NCI-H1417 (cell line): ENCODE data around the gene ASNS.
"Not testable (repeated sequence)": the region's sequence is repeated elsewhere in the genome, so short reads cannot be mapped to it uniquely, and the experiment has no call there.

ENCODE experiments used
- DNase-seq, 3 experiments: peaks; one replicate each; lab custom pipeline; 2025; lab: John Stamatoyannopoulos, UW

ASNS gene

GRCh38 chr7:97872025-97872669 is at the start of gene ASNS:
ASNS (minus strand) TSS chr7:97872408; CDS start chr7:97869156, 3,252 bp downstream.
- DNase-seq: peak; percentile 97 to 99 (median 99)

DNA sequence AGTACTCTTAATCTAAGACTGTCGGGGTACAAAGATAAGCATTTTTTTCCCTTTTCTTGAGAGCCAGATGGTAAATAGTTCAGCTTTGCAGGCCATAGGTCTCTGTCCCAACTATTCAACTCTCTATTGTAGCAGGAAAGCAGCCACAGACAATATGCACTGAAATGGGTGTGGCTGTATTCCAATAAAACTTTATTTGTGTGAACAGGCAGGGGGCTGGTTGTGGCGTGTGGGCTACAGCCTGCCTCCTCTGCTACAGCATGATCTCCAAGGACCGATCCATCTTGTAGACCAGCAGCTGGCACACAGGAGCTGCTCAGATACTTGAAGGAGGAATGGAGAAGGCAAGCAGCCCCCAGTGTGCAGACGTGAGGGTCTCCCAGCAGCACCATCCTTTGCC is 49.0 kb upstream of the ASNS start:
- DNase-seq: not testable (repeated sequence)

- not testable (repeated sequence) for DNase-seq
Observed at GRCh38 chr7:97915267-97915666, 43.1 kb upstream of the ASNS start.

DNA sequence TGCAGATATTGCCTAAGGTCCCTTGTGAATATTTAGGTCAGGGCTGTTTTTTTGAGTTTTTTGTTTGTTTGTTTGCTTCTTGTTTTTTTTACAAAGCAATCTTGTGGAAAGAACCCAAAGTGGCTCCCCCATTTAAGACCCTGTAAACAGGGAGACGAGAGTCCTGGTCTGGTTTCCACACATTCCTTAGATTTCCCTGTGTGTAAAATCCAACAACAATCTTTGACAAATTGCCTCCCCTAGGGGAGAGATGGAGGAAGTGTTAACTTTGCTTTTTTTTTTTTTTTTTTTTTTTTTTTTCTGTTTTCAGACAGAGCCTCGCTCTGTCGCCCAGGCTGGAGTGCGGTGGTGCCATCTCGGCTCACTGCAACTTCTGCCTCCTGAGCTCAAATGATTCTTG is 40.1 kb upstream of the ASNS start:
- not testable (repeated sequence) for DNase-seq

DNA sequence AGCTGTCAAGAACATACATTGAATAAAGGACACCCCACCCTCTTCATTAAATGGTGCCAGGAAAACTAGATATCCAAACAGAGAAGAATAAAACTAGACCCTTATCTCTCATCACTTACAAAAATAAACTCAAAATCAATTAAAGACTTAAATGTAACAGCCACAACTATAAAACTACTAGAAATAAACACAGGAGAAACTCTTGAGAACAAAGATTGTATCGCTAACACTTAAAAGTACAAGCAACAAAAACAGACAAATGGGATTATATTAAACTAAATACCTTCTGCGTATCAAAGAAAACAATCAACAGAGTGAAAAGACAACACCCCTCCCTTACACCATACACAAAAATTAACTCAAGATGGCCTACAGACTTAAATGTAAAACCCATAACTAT is 24.7 kb upstream of the ASNS start:
- DNase-seq: not testable (repeated sequence)

GRCh38 chr7:97891721-97892120 is 19.5 kb upstream of the ASNS start:
- DNase-seq: not testable (repeated sequence)

GRCh38 chr7:97879527-97879926 is 7.3 kb upstream of the ASNS start:
- DNase-seq: not testable (repeated sequence)

- DNase-seq: not testable (repeated sequence)
Observed at GRCh38 chr7:97874894-97875293, 2.7 kb upstream of the ASNS start.

DNA sequence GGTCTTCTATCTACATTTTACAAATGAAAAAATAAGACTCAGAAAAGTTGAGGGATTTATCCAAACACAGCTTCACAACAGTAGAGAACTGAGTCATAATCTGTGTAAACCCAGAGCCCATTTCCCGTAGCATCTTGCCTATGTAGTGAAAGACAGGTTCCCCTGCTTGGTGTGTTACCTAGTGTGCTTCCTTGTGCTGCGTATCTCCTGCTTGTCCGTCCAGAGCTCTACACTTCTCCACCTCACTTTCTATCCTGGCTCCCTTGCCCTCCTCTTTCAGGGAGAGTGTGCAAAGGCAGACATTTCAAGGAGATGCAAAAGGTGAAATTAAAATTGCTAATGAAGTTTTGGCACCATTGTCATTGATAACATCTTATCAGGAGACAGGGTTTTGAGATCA is 1.4 kb upstream of the ASNS start:
- no peak for DNase-seq

GRCh38 chr7:97871659-97872024 is 566 bp downstream of the ASNS start:
- peak in 2 of 3 experiments; percentile 48 to 88 for DNase-seq

DNA sequence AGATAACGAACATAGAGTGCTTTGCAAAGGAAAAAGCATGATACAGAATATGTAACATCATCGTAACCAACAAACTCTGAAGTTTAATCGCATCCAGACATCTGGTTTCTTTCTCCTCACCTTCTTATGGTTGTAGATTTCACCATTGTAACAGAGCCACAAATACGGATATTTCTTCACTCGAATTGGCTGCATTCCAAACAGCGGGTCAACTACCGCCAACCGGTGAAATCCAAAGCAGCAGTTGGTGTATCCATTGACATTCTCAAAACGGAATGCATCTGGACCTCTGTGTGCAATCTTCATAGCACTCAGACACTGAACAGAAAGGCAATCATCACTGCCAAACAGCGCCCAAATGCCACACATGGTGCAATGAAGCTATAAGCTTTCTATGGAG is 3.4 kb downstream of the ASNS start:
- DNase-seq: no peak

DNA sequence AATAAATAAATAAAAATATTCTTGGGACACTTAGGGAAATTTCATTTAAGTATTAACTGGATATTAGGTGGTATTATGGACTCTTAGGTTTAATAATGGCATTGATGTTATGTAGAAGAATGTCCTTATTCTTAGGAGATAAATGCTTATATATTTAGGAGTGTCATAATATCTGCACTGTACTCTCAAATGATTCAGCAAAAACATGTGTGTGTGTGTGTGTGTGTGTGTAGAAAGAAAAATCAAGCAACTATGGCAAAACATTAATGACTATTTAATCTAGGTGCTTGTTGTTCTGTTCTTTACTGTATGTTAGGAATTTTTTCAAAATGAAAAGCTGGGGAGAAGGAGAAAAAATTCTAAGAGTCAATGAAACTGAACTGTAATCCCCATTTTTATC is 3.9 kb downstream of the ASNS start:
- no peak for DNase-seq

DNA sequence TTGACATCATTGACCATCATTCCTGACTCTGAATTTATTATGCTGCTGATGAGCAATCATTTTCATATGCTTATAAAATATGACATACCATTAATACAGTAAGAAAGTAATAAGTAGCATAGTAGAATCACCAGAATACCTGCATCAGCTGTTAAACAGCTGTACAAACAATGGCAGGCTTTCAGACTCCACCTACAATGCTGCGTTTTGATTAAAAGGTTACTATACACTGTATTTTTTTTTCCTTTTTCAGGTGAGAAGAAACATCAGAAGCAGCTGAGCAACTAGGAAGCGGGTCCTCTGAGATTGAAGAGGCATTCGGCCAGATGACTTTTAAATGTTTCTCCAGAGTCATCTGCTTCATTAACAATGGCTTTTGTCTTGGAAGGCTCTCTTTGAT is 7.1 kb downstream of the ASNS start:
- DNase-seq: peak in 1 of 3 experiments; percentile 48

DNA sequence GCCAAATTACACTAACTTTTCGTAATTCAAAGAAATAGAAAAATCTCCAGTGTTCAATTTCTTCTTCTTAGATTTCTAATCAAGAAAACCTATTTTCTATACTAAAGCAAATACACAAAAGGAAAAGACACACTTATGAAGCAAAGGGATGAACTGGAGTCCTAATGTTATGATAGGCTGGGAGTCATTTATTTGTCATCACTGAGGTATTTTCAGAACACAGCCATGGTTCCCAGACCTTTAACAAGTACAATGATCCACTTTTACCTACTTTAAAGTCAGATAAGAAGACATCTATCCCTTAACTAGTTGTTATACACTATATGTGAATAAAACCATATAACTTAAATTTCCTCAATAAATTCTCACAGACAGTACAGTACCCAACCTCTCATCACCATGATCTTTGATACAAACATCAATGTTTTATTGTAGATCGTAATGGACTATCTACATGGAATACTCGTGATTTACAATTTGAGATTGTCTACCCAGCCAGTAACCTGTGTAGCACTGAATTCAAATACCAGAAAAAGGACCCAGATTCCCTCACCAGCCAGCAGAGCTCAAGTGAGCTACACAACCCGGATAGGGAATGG is 12.5 kb downstream of the ASNS start:
- no peak for DNase-seq

DNA sequence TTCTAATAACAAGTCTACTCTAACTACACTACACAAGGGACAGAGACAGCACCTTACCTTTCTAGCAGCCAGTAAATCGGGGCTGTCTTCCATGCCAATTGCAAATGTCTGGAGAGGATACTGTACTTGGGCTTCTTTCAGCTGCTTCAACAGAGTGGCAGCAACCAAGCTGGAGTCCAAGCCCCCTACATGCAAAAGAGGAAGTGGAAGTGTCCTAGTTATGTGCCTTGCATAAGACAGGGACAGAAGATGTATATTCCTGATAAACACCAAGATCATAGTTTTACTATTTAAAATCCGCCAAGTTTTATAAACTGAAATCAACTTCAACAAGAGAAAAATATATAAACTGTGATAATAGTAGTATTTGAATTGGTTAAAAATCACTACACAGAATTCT is 14.0 kb downstream of the ASNS start:
- no peak for DNase-seq

- no peak for DNase-seq
Observed at GRCh38 chr7:97857544-97857943, 14.7 kb downstream of the ASNS start.

DNA sequence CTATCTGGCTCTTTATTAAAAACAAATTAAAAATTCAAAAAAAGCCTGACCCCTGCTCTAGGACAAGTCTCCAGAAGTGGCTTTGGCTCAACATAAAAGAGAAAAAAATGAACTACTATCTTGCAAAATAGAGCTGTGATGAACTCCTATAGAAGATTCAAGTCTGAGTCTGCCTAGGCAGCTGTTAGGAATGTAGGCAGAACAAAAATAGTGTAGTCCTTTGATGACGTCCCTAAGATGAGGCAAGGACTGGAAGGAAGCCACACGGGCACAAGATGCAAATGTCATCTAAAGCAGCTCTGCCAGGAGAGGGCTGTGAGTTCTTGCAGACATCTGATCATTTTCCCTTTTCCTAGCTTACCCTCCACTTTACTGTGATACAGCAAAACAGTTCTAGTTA is 20.5 kb downstream of the ASNS start:
- DNase-seq: no peak

- not testable (repeated sequence) for DNase-seq
Observed at GRCh38 chr7:97850262-97851031, 21.8 kb downstream of the ASNS start.

DNA sequence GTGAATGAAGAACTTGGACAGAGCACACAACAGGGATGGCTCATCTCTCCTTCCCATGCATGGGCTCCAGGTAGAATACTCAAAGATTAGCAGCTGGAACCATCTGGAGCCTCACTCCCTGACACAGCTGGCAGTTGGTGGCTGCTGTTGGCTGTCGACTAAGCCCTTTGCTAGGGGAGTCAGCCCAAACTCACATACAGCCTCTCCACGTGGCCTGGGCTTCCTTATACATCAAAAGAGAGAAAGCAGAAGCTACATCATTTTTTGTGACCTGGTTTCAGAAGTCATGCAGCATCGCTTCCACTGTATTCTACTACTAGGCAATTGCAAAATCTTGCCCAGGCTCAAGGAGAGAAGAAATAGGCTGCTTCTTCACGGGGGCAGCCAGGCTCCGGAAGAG is 24.4 kb downstream of the ASNS start:
- DNase-seq: no peak

DNA sequence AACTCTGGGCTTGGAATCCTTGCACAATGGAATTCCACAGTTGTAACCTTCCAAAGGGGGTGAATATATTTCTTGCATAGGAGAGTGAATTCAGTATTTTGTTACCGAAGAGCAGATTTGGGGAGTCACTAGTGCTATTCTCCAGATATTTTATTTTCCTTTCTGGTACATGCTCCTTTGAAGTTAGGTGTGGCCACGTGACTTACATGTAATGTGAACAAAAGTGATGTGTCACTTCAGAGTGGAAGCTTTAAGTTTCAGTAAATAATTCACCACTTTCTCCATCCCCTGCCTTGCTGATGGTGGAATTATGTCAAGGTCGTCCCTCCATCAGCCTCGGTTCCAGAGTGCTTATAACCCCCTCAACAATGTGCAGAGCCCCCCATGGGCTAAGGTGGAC is 25.3 kb downstream of the ASNS start:
- DNase-seq: no peak

DNA sequence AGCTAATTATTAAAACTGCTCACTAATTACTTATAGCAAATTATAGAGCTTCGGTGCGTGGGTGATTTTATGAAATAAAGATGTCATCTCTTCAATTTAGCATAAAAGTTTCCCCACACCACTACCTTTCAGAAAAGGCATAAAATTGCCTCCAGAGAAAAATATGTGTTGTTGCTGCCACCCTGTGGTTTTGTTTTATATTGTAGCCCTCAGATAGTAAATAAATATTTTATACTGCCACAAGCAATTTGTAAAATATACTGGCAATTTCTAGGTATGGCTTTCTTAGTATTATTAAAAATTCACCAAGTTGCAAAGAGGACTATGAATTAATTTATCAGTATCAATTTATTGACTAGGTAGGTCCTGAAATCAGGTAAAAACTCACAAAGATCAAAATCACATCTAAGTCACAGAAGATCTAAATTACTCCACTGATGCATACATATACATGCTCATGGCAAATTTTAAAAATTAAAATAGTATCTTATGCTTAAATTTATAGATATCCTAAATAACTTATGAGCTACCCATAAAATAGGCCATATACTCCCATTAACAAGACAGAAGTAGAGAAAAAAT is 26.5 kb downstream of the ASNS start:
- peak in 2 of 3 experiments; percentile 50 to 80 for DNase-seq

- peak in 1 of 3 experiments; percentile 34 for DNase-seq
Observed at GRCh38 chr7:97844036-97844435, 28.2 kb downstream of the ASNS start.
